ENCODE results near the gene UXS1.

The UXS1 gene

GRCh38 chr2:106192752-106193689 lies 1.1 kb downstream of the UXS1 start:
- intact Hi-C loops (cut with DNase I; ENCODE audit: low total_unique reads), result no loop called here
- peak in 1 of 2 donors; percentile 34 for DNase-seq
- H3K27me3 ChIP-seq, result no peaks in the 10 kb centered on the region
- peaks cover 0 to 26% (median 12%) of the 10 kb centered on the region in 4 donors for H3K4me1 ChIP-seq
- no peak for TF ChIP-seq CTCF (IDR thresholded peaks at IDR 0.05)
- H3K36me3 ChIP-seq, result no peaks in the 10 kb centered on the region
- peak overlapping the region; percentile 88 for H3K4me3 ChIP-seq
- no peaks in the 10 kb centered on the region for H3K9me3 ChIP-seq
- H3K27ac ChIP-seq, result peak overlapping the region; percentile 53 to 68

- Histone ChIP-seq H3K36me3 (no peaks in the 10 kb centered on the region), H3K4me3 (no peak overlapping the region), H3K4me1 (peaks cover 0 to 20% (median 6%) of the 10 kb centered on the region in 4 donors), H3K27ac (no peak overlapping the region), H3K9me3 (no peaks in the 10 kb centered on the region), H3K27me3 (no peaks in the 10 kb centered on the region)
- TF ChIP-seq CTCF (IDR thresholded peaks at IDR 0.05), result no peak
- no peak for DNase-seq
- intact Hi-C loops (cut with DNase I; ENCODE audit: low total_unique reads), result no loop called here
Observed at GRCh38 chr2:106191511-106192016, 2.5 kb downstream of the UXS1 start.

GRCh38 chr2:106189764-106190468 lies 4.2 kb downstream of the UXS1 start:
- no peak for TF ChIP-seq CTCF (IDR thresholded peaks at IDR 0.05)
- no peak for DNase-seq
- no peaks in the 10 kb centered on the region for H3K9me3 ChIP-seq
- H3K36me3 ChIP-seq, result no peaks in the 10 kb centered on the region
- peaks cover 0 to 14% (median 6%) of the 10 kb centered on the region in 4 donors for H3K4me1 ChIP-seq
- H3K4me3 ChIP-seq, result no peak overlapping the region
- H3K27me3 ChIP-seq, result no peaks in the 10 kb centered on the region
- intact Hi-C loops (cut with DNase I; ENCODE audit: low total_unique reads), result no loop called here
- no peak overlapping the region for H3K27ac ChIP-seq

- intact Hi-C loops (cut with DNase I; ENCODE audit: low total_unique reads), result no loop called here
- no peak overlapping the region for H3K27ac ChIP-seq
- H3K4me1 ChIP-seq, result peaks cover 0 to 12% (median 6%) of the 10 kb centered on the region in 4 donors
- H3K9me3 ChIP-seq, result no peaks in the 10 kb centered on the region
- H3K27me3 ChIP-seq, result no peaks in the 10 kb centered on the region
- no peak overlapping the region for H3K4me3 ChIP-seq
- no peak for DNase-seq
- no peaks in the 10 kb centered on the region for H3K36me3 ChIP-seq
- TF ChIP-seq CTCF (IDR thresholded peaks at IDR 0.05), result no peak
Observed at GRCh38 chr2:106189325-106189724, 4.8 kb downstream of the UXS1 start.

- Histone ChIP-seq H3K27ac (no peak overlapping the region), H3K4me3 (no peak overlapping the region), H3K36me3 (no peaks in the 10 kb centered on the region), H3K9me3 (no peaks in the 10 kb centered on the region), H3K4me1 (peaks cover 0 to 15% (median 7%) of the 10 kb centered on the region in 4 donors), H3K27me3 (no peaks in the 10 kb centered on the region)
- DNase-seq, result no peak
- TF ChIP-seq CTCF (IDR thresholded peaks at IDR 0.05), result no peak
- intact Hi-C loops (cut with DNase I; ENCODE audit: low total_unique reads), result no loop called here
Observed at GRCh38 chr2:106187273-106187891, 6.7 kb downstream of the UXS1 start.
